GM19035 (cell line): ENCODE data around the gene SLC30A2.

ENCODE experiments used
- ATAC-seq: cut with Tn5 transposase; IDR thresholded peaks from one replicate; pipeline ENCODE4 v1.9.1; 2021; ENCODE audit not compliant: unreplicated experiment

The SLC30A2 gene

GRCh38 chr1:26041978-26042377 is 3.9 kb downstream of the SLC30A2 start:
- no peak for ATAC-seq

- no peak for ATAC-seq
Observed at GRCh38 chr1:26041401-26041800, 4.5 kb downstream of the SLC30A2 start.

- ATAC-seq: no peak
Observed at GRCh38 chr1:26038904-26039303, 7.0 kb downstream of the SLC30A2 start.

- ATAC-seq: no peak
Observed at GRCh38 chr1:26038477-26038876, 7.4 kb downstream of the SLC30A2 start.

- no peak for ATAC-seq
Observed at GRCh38 chr1:26037904-26038303, 8.0 kb downstream of the SLC30A2 start.

GRCh38 chr1:26036756-26037281 is 9.1 kb downstream of the SLC30A2 start:
- ATAC-seq: no peak

GRCh38 chr1:26035959-26036755 is 9.8 kb downstream of the SLC30A2 start:
- peak; percentile 75 for ATAC-seq

- ATAC-seq: peak; percentile 92
Observed at GRCh38 chr1:26035203-26035958, 10.5 kb downstream of the SLC30A2 start.

- no peak for ATAC-seq
Observed at GRCh38 chr1:26034504-26035202, 11.3 kb downstream of the SLC30A2 start.

GRCh38 chr1:26032656-26033357 is 13.1 kb downstream of the SLC30A2 start:
- ATAC-seq: no peak

GRCh38 chr1:26031611-26032220 is 14.2 kb downstream of the SLC30A2 start:
- ATAC-seq: no peak

GRCh38 chr1:26031196-26031595 is 14.7 kb downstream of the SLC30A2 start:
- ATAC-seq: no peak

GRCh38 chr1:26029864-26030481 is 15.9 kb downstream of the SLC30A2 start:
- ATAC-seq: no peak

- ATAC-seq: no peak
Observed at GRCh38 chr1:26029054-26029863, 16.7 kb downstream of the SLC30A2 start.

- no peak for ATAC-seq
Observed at GRCh38 chr1:26028490-26028980, 17.4 kb downstream of the SLC30A2 start.

- no peak for ATAC-seq
Observed at GRCh38 chr1:26027716-26028489, 18.0 kb downstream of the SLC30A2 start.

- no peak for ATAC-seq
Observed at GRCh38 chr1:26025517-26025916, 20.4 kb downstream of the SLC30A2 start.

GRCh38 chr1:26025060-26025459 is 20.9 kb downstream of the SLC30A2 start:
- ATAC-seq: no peak
